Stomach (tissue), 9 donors: ENCODE measurements around the gene MED13L. TPM values are rescaled to one million over a fixed set of nuclear protein-coding genes. Genes with fewer than 3 reads are reported as not detected.
A peak's percentile ranks its signal among the peaks of the same experiment; 100 is the strongest.

Experiments
- DNase-seq, 2 donors: peaks; one replicate each; pipeline versions ENCODE4 v3.0.0 to v3.0.0-alpha.2; 2013 to 2019
- H3K27ac ChIP-seq, 5 donors: fragments of 200-600 bp in 4 of 5; sonication (generic) in 4 of 5; one replicate each; pipeline ENCODE4 v1.5.1; 2013 to 2019; ENCODE audit warnings: mild to moderate bottlenecking in 1 of 5, moderate library complexity in 1 of 5
- H3K27me3 ChIP-seq, 3 donors: fragments of 200-600 bp; sonication (generic); one replicate each; pipeline ENCODE4 v1.5.1; 2017 to 2019; ENCODE audit warnings: mixed run types in 1 of 3
- H3K36me3 ChIP-seq, 4 donors: fragments of 200-600 bp; sonication (generic); 1 replicate in 3 of 4; 2 replicates in 1 of 4; pipeline ENCODE4 v1.5.1; 2016 to 2019
- H3K4me1 ChIP-seq, 4 donors: fragments of 200-600 bp; sonication (generic); one replicate each; pipeline ENCODE4 v1.5.1; 2016 to 2019
- H3K4me3 ChIP-seq, 4 donors: fragments of 200-600 bp; sonication (generic) in 3 of 4; one replicate each; pipeline ENCODE4 v1.5.1; 2016 to 2019; ENCODE audit warnings: mild to moderate bottlenecking in 1 of 4
- H3K9me3 ChIP-seq, 4 donors: fragments of 200-600 bp; sonication (generic); one replicate each; pipeline ENCODE4 v1.5.1; 2016 to 2019
- EP300 ChIP-seq: sonication (generic); formaldehyde crosslinking; IDR thresholded peaks from one replicate; pipeline ENCODE4 v1.6.1; 2017; ENCODE audit warnings: antibody characterized with exemption
- POLR2A ChIP-seq, 4 donors: fragments of 450-650 bp; IDR thresholded peaks; one replicate each; pipeline ENCODE4 v1.6.1; 2016; ENCODE audit warnings: antibody characterized with exemption in 4 of 4, control low read depth in 2 of 4, mild to moderate bottlenecking in 1 of 4, moderate library complexity in 1 of 4
- POLR2AphosphoS5 ChIP-seq, 3 donors: sonication (generic); formaldehyde crosslinking; IDR thresholded peaks; one replicate each; pipeline ENCODE4 v1.6.1; 2016; ENCODE audit warnings: antibody characterized with exemption in 3 of 3
- WGBS, 5 donors: extraction: QIAGEN DNeasy Blood & Tissue Kit in 3 of 5; methylation state at CpG; one replicate each; pipeline versions ENCODE4 v1.1.5 to v1.1.7; 2013 to 2018; 5-methylcytosine and 5-hydroxymethylcytosine counted together
- intact Hi-C: fragments of 100-400 bp; cut with DNase I; formaldehyde crosslinking; loops from one replicate; pipeline ENCODE4 v1.15.1; 2023; ENCODE audit warnings: low total_unique reads
- polyA plus RNA-seq, 3 donors: library from polyadenylated mRNA; stranded (reverse); fragments of 200-250 nt; gene quantifications; one replicate each; pipeline ENCODE4 v1.2.3, GENCODE V29; 2013
- total RNA-seq, 5 donors: library from RNA; depleted of rRNA; stranded (reverse); fragments of >200 nt; gene quantifications; one replicate each; pipeline versions ENCODE4 v1.1.0 to v1.2.3, GENCODE V29; 2014 to 2016
- TF ChIP-seq, protein P1 (sequence below), 7 experiments: fragments of 450-650 bp in 4 of 7; fragments of 200-600 bp in 3 of 7; sonication (generic) in 3 of 7; IDR thresholded peaks; one replicate each; pipeline ENCODE4 v1.5.1; 2016 to 2019; ENCODE audit warnings: antibody characterized with exemption in 7 of 7, control low read depth in 2 of 7, mild to moderate bottlenecking in 1 of 7
- donor health status: healthy with polysubstance abuse.
- donor health status: Bipolar disorder and iron deficiency.
- donor health status: healthy.

The MED13L gene
- total and polyA plus RNA-seq, 8 donors = 10.4 to 305 (median 72.7) TPM

DNA sequence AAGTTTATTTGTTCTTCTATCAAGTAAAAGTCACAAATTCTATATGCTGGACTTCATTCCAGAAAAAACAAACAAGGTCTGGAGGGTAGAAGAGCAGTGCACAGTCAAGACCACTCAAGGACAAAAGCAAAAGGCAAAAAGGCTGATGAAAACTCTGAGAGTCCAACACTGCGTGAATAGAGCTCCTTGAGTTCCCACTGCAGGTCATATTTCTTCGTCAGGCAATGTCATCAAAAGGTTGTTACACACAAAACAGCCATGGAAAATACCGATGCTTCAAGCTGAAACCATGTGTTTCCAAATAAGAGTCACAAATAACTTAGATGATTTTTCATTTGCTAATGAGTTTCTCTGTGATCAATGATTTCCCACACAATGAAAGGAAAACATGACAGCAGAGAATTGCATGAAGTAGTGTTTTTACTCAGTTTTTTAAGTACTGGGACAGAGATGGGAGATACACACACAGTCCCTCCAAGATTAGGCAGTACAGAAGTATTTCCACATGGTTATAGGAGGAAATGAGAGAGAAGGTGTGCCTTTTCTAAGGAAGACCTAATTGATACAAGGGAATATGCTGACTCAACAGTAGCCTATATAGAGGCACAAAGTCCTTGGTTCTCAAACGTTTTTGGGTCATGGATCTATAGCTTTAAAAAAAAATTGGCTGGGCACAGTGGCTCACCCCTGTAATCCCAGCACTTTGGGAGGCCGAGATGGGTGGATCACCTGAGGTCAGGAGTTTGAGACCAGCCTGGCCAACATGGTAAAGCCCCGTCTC, 177.7 kb downstream of the MED13L start:
- TF ChIP-seq POLR2AphosphoS5 (IDR thresholded peaks at IDR 0.05) (no peak), POLR2A (IDR thresholded peaks at IDR 0.05) (no peak)
- TF ChIP-seq, protein P1, sequence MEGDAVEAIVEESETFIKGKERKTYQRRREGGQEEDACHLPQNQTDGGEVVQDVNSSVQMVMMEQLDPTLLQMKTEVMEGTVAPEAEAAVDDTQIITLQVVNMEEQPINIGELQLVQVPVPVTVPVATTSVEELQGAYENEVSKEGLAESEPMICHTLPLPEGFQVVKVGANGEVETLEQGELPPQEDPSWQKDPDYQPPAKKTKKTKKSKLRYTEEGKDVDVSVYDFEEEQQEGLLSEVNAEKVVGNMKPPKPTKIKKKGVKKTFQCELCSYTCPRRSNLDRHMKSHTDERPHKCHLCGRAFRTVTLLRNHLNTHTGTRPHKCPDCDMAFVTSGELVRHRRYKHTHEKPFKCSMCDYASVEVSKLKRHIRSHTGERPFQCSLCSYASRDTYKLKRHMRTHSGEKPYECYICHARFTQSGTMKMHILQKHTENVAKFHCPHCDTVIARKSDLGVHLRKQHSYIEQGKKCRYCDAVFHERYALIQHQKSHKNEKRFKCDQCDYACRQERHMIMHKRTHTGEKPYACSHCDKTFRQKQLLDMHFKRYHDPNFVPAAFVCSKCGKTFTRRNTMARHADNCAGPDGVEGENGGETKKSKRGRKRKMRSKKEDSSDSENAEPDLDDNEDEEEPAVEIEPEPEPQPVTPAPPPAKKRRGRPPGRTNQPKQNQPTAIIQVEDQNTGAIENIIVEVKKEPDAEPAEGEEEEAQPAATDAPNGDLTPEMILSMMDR (IDR thresholded peaks at IDR 0.05) = no peak
- Histone ChIP-seq H3K4me3 (no peak overlapping the region), H3K36me3 (peaks cover 5 to 10% (median 8%) of the 10 kb centered on the region in 4 donors), H3K27me3 (no peaks in the 10 kb centered on the region), H3K27ac (no peak overlapping the region), H3K9me3 (no peaks in the 10 kb centered on the region), H3K4me1 (peaks cover 0 to 37% (median 11%) of the 10 kb centered on the region in 4 donors)
- 66 to 76% (median 72%) methylated on average over 6 of the region's 6 CpGs for WGBS, 5 donors
- peak in 1 of 2 donors; percentile 26 for DNase-seq
- intact Hi-C loops = no loop called here

DNA sequence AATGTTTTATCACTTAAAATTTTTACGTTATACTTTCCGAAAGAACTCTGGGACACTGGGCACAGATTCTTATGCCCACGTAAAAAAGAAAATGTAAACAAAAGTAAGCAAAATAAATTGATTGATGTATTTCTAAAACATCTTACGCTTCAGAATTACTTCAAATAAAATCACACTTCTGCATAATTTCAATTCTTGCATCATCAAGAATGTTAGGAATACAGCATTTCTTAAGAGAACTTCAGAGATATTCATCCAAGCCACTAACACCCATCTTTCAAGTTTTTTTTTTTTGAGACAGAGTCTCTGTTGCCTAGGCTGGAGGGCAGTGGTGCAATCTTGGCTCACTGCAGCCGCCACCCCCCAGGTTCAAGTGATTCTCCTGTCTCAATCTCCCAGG, 180.6 kb downstream of the MED13L start:
- Histone ChIP-seq H3K4me3 (no peak overlapping the region), H3K36me3 (peaks cover 5 to 13% (median 11%) of the 10 kb centered on the region in 4 donors), H3K27me3 (no peaks in the 10 kb centered on the region), H3K9me3 (no peaks in the 10 kb centered on the region), H3K4me1 (peaks cover 0 to 22% (median 7%) of the 10 kb centered on the region in 4 donors), H3K27ac (no peak overlapping the region)
- DNase-seq = no peak
- WGBS, 5 donors = 95 to 98% (median 96%) methylated on average over 5 of the region's 5 CpGs
- intact Hi-C loops = no loop called here
- TF ChIP-seq, protein P1 (IDR thresholded peaks at IDR 0.05) = no peak
- TF ChIP-seq POLR2A (IDR thresholded peaks at IDR 0.05) (no peak), POLR2AphosphoS5 (IDR thresholded peaks at IDR 0.05) (no peak), EP300 (no peak)

DNA sequence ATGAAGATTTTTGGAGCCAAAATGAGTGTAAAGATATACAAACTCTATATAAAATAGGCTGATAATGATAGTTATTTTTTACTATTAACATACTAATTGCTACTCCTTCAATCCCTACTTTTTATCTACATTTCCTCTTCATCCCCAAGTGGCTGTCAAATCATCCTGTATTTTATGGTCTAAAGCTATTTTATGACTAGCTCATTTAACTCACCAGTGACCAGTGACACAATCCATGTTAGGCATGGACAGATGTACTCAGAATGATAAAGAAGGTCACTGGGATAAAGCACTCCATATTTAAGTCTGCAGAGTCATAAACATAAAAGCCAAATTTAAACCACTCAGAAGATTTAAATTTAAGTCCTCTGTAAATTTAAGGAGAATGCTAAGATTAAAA, 183.0 kb downstream of the MED13L start:
- no peak for DNase-seq
- Histone ChIP-seq H3K9me3 (no peaks in the 10 kb centered on the region), H3K4me3 (no peak overlapping the region), H3K4me1 (peaks cover 0 to 15% (median 5%) of the 10 kb centered on the region in 4 donors), H3K36me3 (peaks cover 5 to 18% (median 11%) of the 10 kb centered on the region in 4 donors), H3K27me3 (no peaks in the 10 kb centered on the region), H3K27ac (no peak overlapping the region)
- intact Hi-C loops = no loop called here
- TF ChIP-seq EP300 = no peak
- TF ChIP-seq, protein P1 (IDR thresholded peaks at IDR 0.05) = no peak
- no peak for TF ChIP-seq POLR2AphosphoS5 (IDR thresholded peaks at IDR 0.05)
- TF ChIP-seq POLR2A (IDR thresholded peaks at IDR 0.05) = no peak

DNA sequence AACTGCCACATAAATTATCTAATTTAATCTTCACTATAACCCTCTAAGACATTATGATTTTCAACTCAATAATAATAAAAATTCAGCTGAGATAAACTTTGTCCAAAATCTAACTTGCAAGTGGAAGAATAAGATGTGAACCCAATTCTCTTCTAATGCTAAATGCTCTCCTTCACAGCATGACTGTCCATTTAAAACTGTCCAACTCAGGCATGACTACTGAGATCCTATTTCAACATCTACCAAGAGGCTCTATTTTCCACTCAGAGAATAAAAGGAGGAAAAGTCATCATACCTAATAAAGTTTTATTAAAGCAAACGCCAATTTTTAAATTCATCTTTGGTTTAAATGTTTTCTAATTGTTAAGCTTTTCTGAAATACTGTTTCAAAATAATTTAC, 183.6 kb downstream of the MED13L start:
- Histone ChIP-seq H3K9me3 (no peaks in the 10 kb centered on the region), H3K27me3 (no peaks in the 10 kb centered on the region), H3K27ac (no peak overlapping the region), H3K4me3 (no peak overlapping the region), H3K4me1 (peaks cover 0 to 9% (median 2%) of the 10 kb centered on the region in 4 donors), H3K36me3 (peaks cover 5 to 18% (median 11%) of the 10 kb centered on the region in 4 donors)
- intact Hi-C loops = no loop called here
- no peak for TF ChIP-seq EP300
- DNase-seq = no peak
- WGBS, 5 donors = 85 to 95% (median 89%) methylated on average over 1 of the region's 1 CpG

DNA sequence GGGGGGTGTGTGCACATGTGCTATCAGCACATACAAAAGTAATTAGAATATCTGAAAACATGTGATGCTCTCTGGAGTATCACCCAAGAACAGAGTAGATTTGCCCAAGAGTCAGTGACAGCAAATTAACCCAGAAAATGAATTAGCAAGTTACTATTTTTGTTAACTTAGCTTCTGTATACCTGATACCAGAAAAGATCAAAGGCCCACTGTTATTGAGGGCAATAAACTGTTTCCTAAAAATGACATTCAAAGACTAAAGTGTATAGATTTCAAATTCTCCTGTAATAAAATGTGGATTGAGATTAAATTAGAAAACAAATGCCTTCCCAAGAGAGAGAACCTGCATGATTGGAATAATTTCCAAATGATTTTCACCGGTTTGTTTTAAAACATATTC, 184.7 kb downstream of the MED13L start:
- DNase-seq = no peak
- intact Hi-C loops = no loop called here
- Histone ChIP-seq H3K27ac (no peak overlapping the region), H3K9me3 (no peaks in the 10 kb centered on the region), H3K36me3 (peaks cover 5 to 18% (median 11%) of the 10 kb centered on the region in 4 donors), H3K4me3 (no peak overlapping the region), H3K4me1 (peaks cover 0 to 11% (median 5%) of the 10 kb centered on the region in 4 donors), H3K27me3 (no peaks in the 10 kb centered on the region)
- WGBS, 5 donors = 78 to 99% (median 94%) methylated on average over 1 of the region's 1 CpG
- TF ChIP-seq, protein P1 (IDR thresholded peaks at IDR 0.05) = no peak
- no peak for TF ChIP-seq POLR2A (IDR thresholded peaks at IDR 0.05)
